ENCODE measurements around the gene MALL. TPM values are rescaled to one million over a fixed set of nuclear protein-coding genes. Genes with fewer than 3 reads are reported as not detected.

MALL gene
- total RNA-seq, 1 donor from 2014 or later: 0.49 TPM

- Mint-ChIP-seq H3K27ac (ENCODE audit: unreplicated experiment) (no peak overlapping the region), H3K4me1 (ENCODE audit: low read depth, unreplicated experiment) (no peaks in the 10 kb centered on the region), H3K9me3 (ENCODE audit: unreplicated experiment) (no peaks in the 10 kb centered on the region), H3K36me3 (ENCODE audit: unreplicated experiment) (no peaks in the 10 kb centered on the region), H3K27me3 (ENCODE audit: unreplicated experiment) (no peaks in the 10 kb centered on the region), H3K4me3 (ENCODE audit: unreplicated experiment) (no peak overlapping the region)
- TF ChIP-seq CTCF (IDR thresholded peaks at IDR 0.05; ENCODE audit: partially characterized antibody, unreplicated experiment): no peak
- no peak for DNase-seq
Measured at GRCh38 chr2:110124939-110125691, 9.5 kb upstream of the MALL start.

- DNase-seq: no peak
- no peak for TF ChIP-seq CTCF (IDR thresholded peaks at IDR 0.05; ENCODE audit: partially characterized antibody, unreplicated experiment)
- H3K36me3 Mint-ChIP-seq (ENCODE audit: unreplicated experiment): no peaks in the 10 kb centered on the region
- H3K27ac Mint-ChIP-seq (ENCODE audit: unreplicated experiment): no peak overlapping the region
- no peaks in the 10 kb centered on the region for H3K27me3 Mint-ChIP-seq (ENCODE audit: unreplicated experiment)
- no peaks in the 10 kb centered on the region for H3K9me3 Mint-ChIP-seq (ENCODE audit: unreplicated experiment)
- no peaks in the 10 kb centered on the region for H3K4me1 Mint-ChIP-seq (ENCODE audit: low read depth, unreplicated experiment)
- H3K4me3 Mint-ChIP-seq (ENCODE audit: unreplicated experiment): no peak overlapping the region
Measured at GRCh38 chr2:110124038-110124825, 8.6 kb upstream of the MALL start.

- Mint-ChIP-seq H3K27me3 (ENCODE audit: unreplicated experiment) (peaks cover 4% of the 10 kb centered on the region), H3K4me3 (ENCODE audit: unreplicated experiment) (no peak overlapping the region), H3K36me3 (ENCODE audit: unreplicated experiment) (no peaks in the 10 kb centered on the region), H3K9me3 (ENCODE audit: unreplicated experiment) (no peaks in the 10 kb centered on the region), H3K4me1 (ENCODE audit: low read depth, unreplicated experiment) (no peaks in the 10 kb centered on the region), H3K27ac (ENCODE audit: unreplicated experiment) (no peak overlapping the region)
- no peak for DNase-seq
- no peak for TF ChIP-seq CTCF (IDR thresholded peaks at IDR 0.05; ENCODE audit: partially characterized antibody, unreplicated experiment)
Measured at GRCh38 chr2:110121592-110121991, 6.0 kb upstream of the MALL start.

- Mint-ChIP-seq H3K4me1 (ENCODE audit: low read depth, unreplicated experiment) (no peaks in the 10 kb centered on the region), H3K27me3 (ENCODE audit: unreplicated experiment) (peaks cover 6% of the 10 kb centered on the region), H3K4me3 (ENCODE audit: unreplicated experiment) (no peak overlapping the region), H3K36me3 (ENCODE audit: unreplicated experiment) (no peaks in the 10 kb centered on the region), H3K9me3 (ENCODE audit: unreplicated experiment) (no peaks in the 10 kb centered on the region), H3K27ac (ENCODE audit: unreplicated experiment) (no peak overlapping the region)
- no peak for TF ChIP-seq CTCF (IDR thresholded peaks at IDR 0.05; ENCODE audit: partially characterized antibody, unreplicated experiment)
- no peak for DNase-seq
Measured at GRCh38 chr2:110121052-110121334, 5.4 kb upstream of the MALL start.
